CD14-positive monocyte (primary cell): ENCODE results near the gene RFC2. TPM values are rescaled to one million over a fixed set of nuclear protein-coding genes. Genes with fewer than 3 reads are reported as not detected.
A peak's percentile ranks its signal among the peaks of the same experiment; 100 is the strongest.
"Not testable (repeated sequence)": the region's sequence is repeated elsewhere in the genome, so short reads cannot be mapped to it uniquely, and the experiment has no call there.

ENCODE experiments used
- DNase-seq, 3 donors: peaks; one replicate each; pipeline ENCODE4 v3.0.0-alpha.2; 2011 to 2022
- H2AFZ ChIP-seq: 2 replicates; pipeline ENCODE4 v1.6.0; 2012; ENCODE audit warnings: mild to moderate bottlenecking, low read depth, low read length, inconsistent platforms; ENCODE audit not compliant: insufficient read depth, poor library complexity, severe bottlenecking
- H3K27ac ChIP-seq, 2 donors: 1 replicate in 1 of 2; 2 replicates in 1 of 2; pipeline ENCODE4 v1.5.1; 2012 to 2013; ENCODE audit warnings: low read length in 2 of 2, control low read depth in 1 of 2, inconsistent platforms in 1 of 2, low read depth in 1 of 2, mild to moderate bottlenecking in 1 of 2
- H3K27me3 ChIP-seq, 2 donors: one replicate each; pipeline versions ENCODE4 v1.6.0 to v1.6.1; 2011 to 2013; ENCODE audit warnings: low read length in 2 of 2; ENCODE audit not compliant: control insufficient read depth in 2 of 2, insufficient read depth in 2 of 2
- H3K36me3 ChIP-seq, 2 donors: replicated peaks in 1 of 2; 1 replicate in 1 of 2; 2 replicates in 1 of 2; pipeline versions ENCODE4 v1.5.1 to v1.6.1; 2012 to 2013; ENCODE audit warnings: low read length in 2 of 2, control low read depth in 1 of 2, inconsistent platforms in 1 of 2, mild to moderate bottlenecking in 1 of 2; ENCODE audit not compliant: insufficient read depth in 2 of 2, control insufficient read depth in 1 of 2
- H3K4me1 ChIP-seq, 2 donors: 1 replicate in 1 of 2; 2 replicates in 1 of 2; pipeline versions ENCODE4 v1.5.1 to v1.6.1; 2012 to 2013; ENCODE audit warnings: low read length in 2 of 2, control low read depth in 1 of 2, inconsistent platforms in 1 of 2, mild to moderate bottlenecking in 1 of 2, moderate library complexity in 1 of 2; ENCODE audit not compliant: insufficient read depth in 2 of 2, control insufficient read depth in 1 of 2
- H3K4me2 ChIP-seq: replicated peaks from 2 replicates; pipeline ENCODE3; 2012; ENCODE audit warnings: low read length, moderate library complexity, mild to moderate bottlenecking; ENCODE audit not compliant: poor library complexity, severe bottlenecking; ENCODE audit errors: extremely low read depth
- H3K4me3 ChIP-seq, 3 experiments: fragments of 200-600 bp in 1 of 3; sonication (generic) in 1 of 3; replicated peaks in 1 of 3; 1 replicate in 2 of 3; 2 replicates in 1 of 3; pipeline ENCODE4 v1.5.1; 2011 to 2013; ENCODE audit warnings: low read length in 3 of 3, mild to moderate bottlenecking in 3 of 3, control low read depth in 2 of 3, low read depth in 2 of 3, inconsistent platforms in 1 of 3, moderate library complexity in 1 of 3
- H3K79me2 ChIP-seq: 2 replicates; pipeline ENCODE4 v1.6.0; 2012; ENCODE audit warnings: mild to moderate bottlenecking, control low read depth, inconsistent platforms, low read length, moderate library complexity; ENCODE audit not compliant: insufficient read depth
- H3K9ac ChIP-seq: 2 replicates; pipeline ENCODE4 v1.6.0; 2017; ENCODE audit warnings: low read length, mild to moderate bottlenecking; ENCODE audit not compliant: insufficient read depth, poor library complexity, severe bottlenecking
- H3K9me3 ChIP-seq, 2 donors: replicated peaks in 1 of 2; 1 replicate in 1 of 2; 2 replicates in 1 of 2; pipeline versions ENCODE4 v1.5.1 to v1.6.1; 2012 to 2013; ENCODE audit warnings: low read length in 2 of 2, control low read depth in 1 of 2; ENCODE audit not compliant: control insufficient read depth in 1 of 2, insufficient read depth in 1 of 2
- H4K20me1 ChIP-seq: 2 replicates; pipeline ENCODE4 v1.6.0; 2012; ENCODE audit warnings: mild to moderate bottlenecking, low read length, control low read depth, moderate library complexity; ENCODE audit not compliant: insufficient read depth
- H3K27ac Mint-ChIP-seq, 7 donors: one replicate each; pipeline ENCODE4 v1.8.0; 2020; ENCODE audit warnings: mild to moderate bottlenecking in 7 of 7, mixed read lengths in 7 of 7, moderate library complexity in 6 of 7, inconsistent platforms in 2 of 7
- H3K27me3 Mint-ChIP-seq, 3 donors: one replicate each; pipeline ENCODE4 v1.8.0; 2021 to 2022; ENCODE audit warnings: low read depth in 3 of 3, mild to moderate bottlenecking in 3 of 3, mixed read lengths in 3 of 3, moderate library complexity in 3 of 3, inconsistent platforms in 1 of 3
- H3K36me3 Mint-ChIP-seq, 2 donors: one replicate each; pipeline ENCODE4 v1.8.0; 2020; ENCODE audit warnings: mixed read lengths in 2 of 2, inconsistent platforms in 1 of 2, mild to moderate bottlenecking in 1 of 2
- H3K4me1 Mint-ChIP-seq: one replicate; pipeline ENCODE4 v1.8.0; 2020; ENCODE audit warnings: mild to moderate bottlenecking, mixed read lengths
- H3K4me3 Mint-ChIP-seq, 2 donors: one replicate each; pipeline ENCODE4 v1.8.0; 2020; ENCODE audit warnings: mild to moderate bottlenecking in 2 of 2, mixed read lengths in 2 of 2, moderate library complexity in 1 of 2
- H3K9me3 Mint-ChIP-seq, 7 donors: one replicate each; pipeline ENCODE4 v1.8.0; 2020 to 2022; ENCODE audit warnings: mixed read lengths in 7 of 7, mild to moderate bottlenecking in 6 of 7, moderate library complexity in 6 of 7, inconsistent platforms in 2 of 7
- CTCF ChIP-seq: fragments of 200-600 bp; IDR thresholded peaks from one replicate; pipeline ENCODE4 v1.8.0; 2022; ENCODE audit warnings: antibody characterized with exemption, mild to moderate bottlenecking
- WGBS: methylation state at CpG from one replicate; pipeline ENCODE4 v1.1.5; 2013; ENCODE audit warnings: missing lambda C conversion rate; ENCODE audit not compliant: insufficient coverage; 5-methylcytosine and 5-hydroxymethylcytosine counted together
- intact Hi-C, 2 donors: fragments of 100-400 bp; cut with micrococcal nuclease; formaldehyde crosslinking; loops; one replicate each; pipeline versions ENCODE4 v1.15.0 to v1.15.1; 2023
- polyA plus RNA-seq, 3 donors: library from polyadenylated mRNA; depleted of rRNA in 1 of 3; unstranded in 2 of 3; stranded (reverse) in 1 of 3; fragments of 300-500 nt in 2 of 3; fragments of >200 nt in 1 of 3; fragmentation: Illumina TruSeq in 2 of 3; gene quantifications; 1 replicate in 2 of 3; 2 replicates in 1 of 3; pipeline ENCODE4 v1.2.3, GENCODE V29; 2012 to 2021

The RFC2 gene
- polyA plus RNA-seq, 3 donors = 12.8 to 42.1 (median 33.5) TPM

DNA sequence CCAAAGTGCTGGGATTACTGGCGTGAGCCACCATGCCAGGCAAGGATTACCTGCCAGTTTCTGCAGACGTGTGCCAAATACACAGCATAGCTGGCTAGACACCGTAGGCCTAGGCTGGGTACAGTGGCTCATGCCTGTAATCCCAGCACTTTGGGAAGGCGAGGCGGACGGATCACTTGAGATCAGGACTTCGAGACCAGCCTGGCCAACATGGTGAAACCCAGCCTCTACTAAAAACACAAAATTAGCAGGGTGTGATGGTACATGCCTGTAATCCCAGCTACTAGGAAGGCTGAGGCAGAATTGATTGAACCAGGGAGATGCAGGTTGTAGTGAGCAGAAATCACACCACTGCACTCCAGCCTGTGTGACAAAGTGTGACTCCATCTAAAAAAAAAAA, 868 bp downstream of the RFC2 start:
- intact Hi-C loops = loop anchor here in 1 of 2 donors (5.0 kb wide), 1 partner anchor 39 kb away; no protein-coding TSS in a partner anchor

GRCh38 chr7:74252893-74253292, 1.3 kb downstream of the RFC2 start:
- Mint-ChIP-seq H3K27me3 (no peaks in the 10 kb centered on the region), H3K9me3 (peaks cover 0 to 2% (median 0%) of the 10 kb centered on the region in 7 donors), H3K4me1 (peaks cover 31% of the 10 kb centered on the region), H3K36me3 (peaks cover 33 to 39% of the 10 kb centered on the region in 2 donors), H3K4me3 (no peak overlapping the region), H3K27ac (peak overlapping the region in 3 of 7 donors; percentile 10 to 31 (median 25))
- 76% methylated on average over 3 of the region's 5 CpGs for WGBS
- Histone ChIP-seq H3K9me3 (no peaks in the 10 kb centered on the region), H3K4me1 (peaks cover 27 to 36% of the 10 kb centered on the region in 2 donors), H3K79me2 (peaks cover 53% of the 10 kb centered on the region), H3K36me3 (peaks cover 31 to 35% of the 10 kb centered on the region in 2 donors), H3K27me3 (no peaks in the 10 kb centered on the region), H4K20me1 (peaks cover 4% of the 10 kb centered on the region), H2AFZ (no peak overlapping the region), H3K9ac (no peak overlapping the region), H3K27ac (no peak overlapping the region), H3K4me2 (peak overlapping the region; percentile 91), H3K4me3 (peak overlapping the region in 1 of 3 experiments; percentile 97)
- TF ChIP-seq CTCF = no peak
- intact Hi-C loops = loop anchor here in 1 of 2 donors (5.0 kb wide), 1 partner anchor 39 kb away; no protein-coding TSS in a partner anchor
- DNase-seq = no peak

More for the DNA sequence above, 868 bp downstream of the RFC2 start:
- Histone ChIP-seq H3K4me3 (peak overlapping the region in 2 of 3 experiments; percentile 95 to 97), H4K20me1 (peaks cover 4% of the 10 kb centered on the region), H3K9me3 (no peaks in the 10 kb centered on the region), H3K27me3 (no peaks in the 10 kb centered on the region), H3K9ac (peak overlapping the region; percentile 79), H3K36me3 (peaks cover 27 to 31% of the 10 kb centered on the region in 2 donors), H3K27ac (peak overlapping the region in 1 of 2 donors; percentile 86), H3K4me1 (peaks cover 27 to 36% of the 10 kb centered on the region in 2 donors), H3K4me2 (peak overlapping the region; percentile 91), H3K79me2 (peaks cover 53% of the 10 kb centered on the region), H2AFZ (no peak overlapping the region)
- 81% methylated on average over 5 of the region's 7 CpGs for WGBS
- Mint-ChIP-seq H3K4me3 (peak overlapping the region; percentile 92 to 96), H3K27me3 (no peaks in the 10 kb centered on the region), H3K27ac (peak overlapping the region in 6 of 7 donors; percentile 37 to 97 (median 80)), H3K36me3 (peaks cover 29 to 34% of the 10 kb centered on the region in 2 donors), H3K9me3 (peaks cover 0 to 2% (median 0%) of the 10 kb centered on the region in 7 donors), H3K4me1 (peaks cover 31% of the 10 kb centered on the region)
- no peak for TF ChIP-seq CTCF
- no peak for DNase-seq

DNA sequence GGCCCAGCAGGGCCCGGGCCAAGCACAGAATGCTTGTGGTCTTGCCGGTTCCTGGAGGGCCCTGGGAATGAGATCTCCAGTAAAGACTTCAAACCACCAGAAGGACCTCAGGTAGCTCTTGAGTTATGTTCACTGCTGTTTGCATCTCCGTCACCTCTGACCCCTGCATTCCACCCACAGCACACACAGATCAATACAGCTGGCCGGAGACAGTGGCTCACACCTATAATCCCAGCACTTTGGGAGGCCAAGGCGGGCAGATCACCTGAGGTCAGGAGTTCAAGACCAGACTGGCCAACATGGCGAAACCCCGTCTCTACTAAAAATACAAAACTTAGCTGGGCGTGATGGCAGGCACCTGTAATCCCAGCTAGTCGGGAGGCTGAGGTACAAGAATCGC, 5.1 kb downstream of the RFC2 start:
- peaks cover 55% of the 10 kb centered on the region for H3K79me2 ChIP-seq
- H3K27me3 ChIP-seq, H3K27ac ChIP-seq, H3K4me3 ChIP-seq, H3K9me3 ChIP-seq, H3K9me3 Mint-ChIP-seq, H4K20me1 ChIP-seq, H3K4me3 Mint-ChIP-seq, H3K4me2 ChIP-seq, H3K9ac ChIP-seq, DNase-seq, H2AFZ ChIP-seq, intact Hi-C loops, H3K27me3 Mint-ChIP-seq, H3K4me1 Mint-ChIP-seq: not testable (repeated sequence)
- peak overlapping the region in 2 of 7 donors; percentile 44 to 54 for H3K27ac Mint-ChIP-seq
- H3K36me3 Mint-ChIP-seq = peaks cover 52 to 73% of the 10 kb centered on the region in 2 donors
- peaks cover 49 to 64% of the 10 kb centered on the region in 2 donors for H3K36me3 ChIP-seq
- WGBS = 92% methylated on average over 3 of the region's 10 CpGs
- peaks cover 9 to 12% of the 10 kb centered on the region in 2 donors for H3K4me1 ChIP-seq
